HepG2 (cell line): Measurements from ENCODE around the gene CNNM3. TPM values are rescaled to one million over a fixed set of nuclear protein-coding genes. Genes with fewer than 3 reads are reported as not detected.

Experiments
- AHDC1 ChIP-seq: sonication (generic); formaldehyde crosslinking; IDR thresholded peaks from 2 replicates; pipeline ENCODE4 v1.5.1; 2020; ENCODE audit warnings: mild to moderate bottlenecking, missing genetic modification reagents, borderline replicate concordance
- ATF6 ChIP-seq: sonication (generic); formaldehyde crosslinking; conservative IDR thresholded peaks from 2 replicates; pipeline ENCODE4 v1.4.0; 2020; ENCODE audit warnings: missing genetic modification reagents
- IKZF5 ChIP-seq: IDR thresholded peaks from 2 replicates; pipeline ENCODE4 v1.6.1; 2018; ENCODE audit warnings: missing genetic modification reagents, mild to moderate bottlenecking, missing compliant biosample characterization
- KMT2A ChIP-seq: sonication (generic); formaldehyde crosslinking; IDR thresholded peaks from 2 replicates; pipeline ENCODE4 v1.4.0; 2020; ENCODE audit warnings: missing genetic modification reagents
- NKX3-1 ChIP-seq: sonication (generic); formaldehyde crosslinking; IDR thresholded peaks from 2 replicates; pipeline ENCODE4 v1.5.0; 2020; ENCODE audit warnings: missing genetic modification reagents
- NR2F6 ChIP-seq, 2 experiments: IDR thresholded peaks; 2 replicates each; pipeline ENCODE4 v1.6.1; 2016; ENCODE audit warnings: antibody characterized with exemption in 1 of 2, mild to moderate bottlenecking in 1 of 2
- USF2 ChIP-seq, 2 experiments: sonication (generic) in 1 of 2; formaldehyde crosslinking in 1 of 2; IDR thresholded peaks; 2 replicates each; pipeline versions ENCODE4 v1.5.1 to v1.6.1; 2011 to 2020; ENCODE audit warnings: borderline replicate concordance in 1 of 2, low read depth in 1 of 2, low read length in 1 of 2, mild to moderate bottlenecking in 1 of 2, missing genetic modification reagents in 1 of 2, moderate library complexity in 1 of 2
- ZC3H13 ChIP-seq: sonication (generic); formaldehyde crosslinking; IDR thresholded peaks from 2 replicates; pipeline ENCODE4 v1.8.1; 2023; ENCODE audit warnings: mild to moderate bottlenecking, missing genetic modification reagents, moderate library complexity
- ZNF234 ChIP-seq: sonication (generic); formaldehyde crosslinking; conservative IDR thresholded peaks from 2 replicates; pipeline ENCODE4 v1.5.1; 2020; ENCODE audit warnings: mild to moderate bottlenecking, missing genetic modification reagents
- ZNF329 ChIP-seq: sonication (generic); formaldehyde crosslinking; IDR thresholded peaks from 2 replicates; pipeline ENCODE4 v1.9.0; 2021; ENCODE audit warnings: low read depth, mild to moderate bottlenecking, missing genetic modification reagents
- ZNF678 ChIP-seq: sonication (generic); formaldehyde crosslinking; IDR thresholded peaks from 2 replicates; pipeline ENCODE4 v1.4.0; 2020; ENCODE audit warnings: mild to moderate bottlenecking, missing genetic modification reagents
- ZSCAN31 ChIP-seq: sonication (generic); formaldehyde crosslinking; IDR thresholded peaks from 2 replicates; pipeline ENCODE4 v1.5.0; 2020; ENCODE audit warnings: low read depth, mild to moderate bottlenecking, missing genetic modification reagents
- polyA plus RNA-seq, 8 experiments: library from polyadenylated mRNA; depleted of rRNA in 3 of 8; stranded (reverse) in 7 of 8; unstranded in 1 of 8; fragments of >200 nt; fragmentation: Illumina TruSeq in 4 of 8; extraction: Trizol in 4 of 8; gene quantifications; 2 replicates each; pipeline versions ENCODE4 v1.2.1 to v1.2.3, GENCODE V29; 2011 to 2016; ENCODE audit warnings: low read depth in 4 of 8, missing spikeins in 1 of 8, mixed read lengths in 1 of 8; ENCODE audit not compliant: insufficient read depth in 1 of 8
- total RNA-seq, 5 experiments: library from RNA; depleted of rRNA; stranded (reverse); fragments of >200 nt; fragmentation: Illumina TruSeq; extraction: Trizol; gene quantifications; 2 replicates each; pipeline ENCODE4 v1.2.3, GENCODE V29; 2016; ENCODE audit warnings: low read depth in 1 of 5

The CNNM3 gene
- total and polyA plus RNA-seq, 2 of the 13 experiments (the other 11 are each of a cell fraction or from before 2014, with no cell fraction given) = 21.2 to 27.9 TPM

- TF ChIP-seq ZC3H13 (CRISPR knock-in tag) (no peak; the same call in 1 of the 2 replicates), NKX3-1 (peak; percentile 70; the same call in 1 of the 2 replicates), ZNF234 (CRISPR knock-in tag) (no peak; the same call in 1 of the 2 replicates), KMT2A (peak; percentile 94), ATF6 (CRISPR knock-in tag) (no peak), ZSCAN31 (CRISPR knock-in tag) (peak; percentile 91), IKZF5 (peak; percentile 98), ZNF678 (no peak), NR2F6 (IDR thresholded peaks at IDR 0.05) (peak; percentile 75), NR2F6 (CRISPR knock-in tag; IDR thresholded peaks at IDR 0.05) (peak; percentile 91), AHDC1 (CRISPR knock-in tag) (peak; percentile 85), ZNF329 (CRISPR knock-in tag) (0 out of 2 replicates have a peak, but pooled peaks have one; percentile 47), USF2 (IDR thresholded peaks at IDR 0.05; ENCODE audit: low read depth, low read length) (no peak), USF2 (CRISPR knock-in tag; IDR thresholded peaks at IDR 0.05; ENCODE audit: borderline replicate concordance) (no peak; the same call in 1 of the 2 replicates)
Measured at GRCh38 chr2:96819128-96819875, 3.2 kb downstream of the CNNM3 start (continued).
